Effector memory CD4-positive, alpha-beta T cell (primary cell): ENCODE results near the gene SBF2.

Experiments used
- DNase-seq, 3 donors: peaks; one replicate each; pipeline ENCODE4 v3.0.0-alpha.2; 2020
- H3K27ac ChIP-seq: 2 replicates; pipeline ENCODE4 v1.7.0; 2013; ENCODE audit warnings: mild to moderate bottlenecking, low read length, moderate library complexity; ENCODE audit not compliant: insufficient read depth, poor library complexity, severe bottlenecking
- H3K27me3 ChIP-seq: replicated peaks from 2 replicates; pipeline ENCODE4 v1.7.0; 2013; ENCODE audit warnings: mild to moderate bottlenecking, low read length; ENCODE audit not compliant: insufficient read depth, control insufficient read depth, poor library complexity, severe bottlenecking
- H3K36me3 ChIP-seq: 2 replicates; pipeline ENCODE4 v1.7.0; 2013; ENCODE audit warnings: mild to moderate bottlenecking, low read length, moderate library complexity; ENCODE audit not compliant: control insufficient read depth, insufficient read depth
- H3K4me1 ChIP-seq: 2 replicates; pipeline ENCODE4 v1.7.0; 2013; ENCODE audit warnings: low read length, mild to moderate bottlenecking; ENCODE audit not compliant: control insufficient read depth, insufficient read depth, poor library complexity, severe bottlenecking
- H3K4me3 ChIP-seq: 2 replicates; pipeline ENCODE4 v1.7.0; 2013; ENCODE audit warnings: low read length, low read depth, mild to moderate bottlenecking; ENCODE audit not compliant: insufficient read depth, poor library complexity, severe bottlenecking
- H3K9me3 ChIP-seq: 2 replicates; pipeline ENCODE4 v1.7.0; 2013; ENCODE audit warnings: mild to moderate bottlenecking, low read length, moderate library complexity; ENCODE audit not compliant: control insufficient read depth

SBF2 gene

GRCh38 chr11:10118865-10119264, 175.2 kb downstream of the SBF2 start:
- DNase-seq, result no peak
- no peaks in the 10 kb centered on the region for H3K4me1 ChIP-seq
- no peaks in the 10 kb centered on the region for H3K36me3 ChIP-seq
- no peak overlapping the region for H3K27ac ChIP-seq
- no peak overlapping the region for H3K4me3 ChIP-seq
- H3K27me3 ChIP-seq, result no peaks in the 10 kb centered on the region
- H3K9me3 ChIP-seq, result no peaks in the 10 kb centered on the region

DNA sequence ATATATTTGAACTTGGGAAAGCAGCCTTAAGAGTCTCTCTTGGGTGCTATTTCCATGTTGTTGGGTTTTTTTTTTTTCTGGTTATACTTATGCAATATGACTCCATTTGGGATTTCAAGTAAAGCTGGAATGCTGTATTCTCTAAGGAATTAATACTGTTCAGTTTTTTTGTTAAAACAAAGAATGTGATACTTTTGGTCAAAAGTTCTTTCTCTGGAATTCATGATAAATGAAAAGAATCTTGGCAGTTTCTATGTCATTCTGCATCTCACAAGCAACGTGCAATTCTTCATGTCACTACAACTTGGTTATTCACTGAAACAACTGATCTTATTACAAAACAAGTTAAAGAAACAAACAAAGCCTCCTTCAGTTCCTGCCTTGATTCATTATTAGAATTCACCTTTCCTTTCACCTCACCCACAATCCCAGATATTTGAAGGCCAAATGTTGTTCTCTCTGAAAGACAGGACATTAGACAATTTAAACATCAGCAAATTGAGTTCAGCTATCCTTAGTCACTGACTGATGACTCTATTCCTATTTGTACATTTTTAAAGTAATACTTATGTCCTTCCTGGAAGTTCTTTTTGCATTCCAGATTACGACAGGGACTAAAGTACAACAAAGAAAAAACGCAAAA, 176.2 kb downstream of the SBF2 start:
- no peaks in the 10 kb centered on the region for H3K9me3 ChIP-seq
- H3K4me1 ChIP-seq, result no peaks in the 10 kb centered on the region
- no peak for DNase-seq
- no peaks in the 10 kb centered on the region for H3K36me3 ChIP-seq
- no peak overlapping the region for H3K27ac ChIP-seq
- H3K4me3 ChIP-seq, result no peak overlapping the region
- H3K27me3 ChIP-seq, result no peaks in the 10 kb centered on the region

DNA sequence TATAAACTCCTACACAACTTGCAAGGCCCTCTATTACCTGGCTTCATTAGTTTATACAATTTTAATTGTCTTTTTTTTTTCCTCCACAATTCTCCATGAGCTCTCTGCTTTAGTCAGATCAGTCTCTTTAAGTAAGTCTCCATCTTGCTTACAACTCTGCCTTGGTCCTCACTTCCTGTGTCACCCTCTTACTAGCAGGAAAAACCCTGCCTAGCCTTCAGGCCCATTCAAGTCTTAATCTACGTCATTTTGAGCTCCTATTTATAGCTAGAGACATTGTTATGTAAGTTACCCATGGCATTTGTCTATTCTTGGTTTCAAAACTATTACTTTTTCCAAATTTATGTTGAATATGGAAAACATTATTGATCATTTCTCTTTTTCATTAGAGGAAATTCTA, 177.4 kb downstream of the SBF2 start:
- H3K36me3 ChIP-seq, result no peaks in the 10 kb centered on the region
- no peaks in the 10 kb centered on the region for H3K27me3 ChIP-seq
- H3K27ac ChIP-seq, result no peak overlapping the region
- no peaks in the 10 kb centered on the region for H3K9me3 ChIP-seq
- no peaks in the 10 kb centered on the region for H3K4me1 ChIP-seq
- H3K4me3 ChIP-seq, result no peak overlapping the region
- DNase-seq, result no peak

- Histone ChIP-seq H3K36me3 (no peaks in the 10 kb centered on the region), H3K4me1 (no peaks in the 10 kb centered on the region), H3K9me3 (no peaks in the 10 kb centered on the region), H3K27ac (no peak overlapping the region), H3K4me3 (no peak overlapping the region), H3K27me3 (no peaks in the 10 kb centered on the region)
- no peak for DNase-seq
Observed at GRCh38 chr11:10114593-10115404, 179.2 kb downstream of the SBF2 start.

DNA sequence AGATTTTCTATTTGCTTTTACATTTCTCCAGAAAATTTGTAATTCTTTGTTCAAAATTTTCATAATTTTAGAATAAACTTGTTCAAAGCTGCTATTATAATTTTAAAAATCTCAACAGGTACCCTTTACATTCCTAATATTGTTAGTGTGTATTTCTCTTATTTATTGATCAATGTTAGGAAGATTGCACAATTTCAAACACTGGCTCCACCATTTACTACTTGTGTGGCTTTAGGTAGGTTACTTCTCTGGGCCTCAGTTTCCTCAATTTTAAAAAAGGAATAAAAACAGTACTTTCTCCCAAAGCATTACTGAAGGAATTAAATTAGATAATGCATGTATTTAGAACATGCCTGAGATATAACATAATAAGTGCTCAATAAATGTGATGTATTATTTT, 180.2 kb downstream of the SBF2 start:
- H3K27ac ChIP-seq, result no peak overlapping the region
- H3K4me3 ChIP-seq, result no peak overlapping the region
- no peaks in the 10 kb centered on the region for H3K4me1 ChIP-seq
- no peaks in the 10 kb centered on the region for H3K27me3 ChIP-seq
- no peak for DNase-seq
- H3K9me3 ChIP-seq, result no peaks in the 10 kb centered on the region
- no peaks in the 10 kb centered on the region for H3K36me3 ChIP-seq

- Histone ChIP-seq H3K27ac (no peak overlapping the region), H3K4me1 (no peaks in the 10 kb centered on the region), H3K36me3 (no peaks in the 10 kb centered on the region), H3K4me3 (no peak overlapping the region), H3K9me3 (no peaks in the 10 kb centered on the region), H3K27me3 (no peaks in the 10 kb centered on the region)
- no peak for DNase-seq
Observed at GRCh38 chr11:10109806-10110205, 184.2 kb downstream of the SBF2 start.

GRCh38 chr11:10108915-10109680, 184.9 kb downstream of the SBF2 start:
- Histone ChIP-seq H3K36me3 (no peaks in the 10 kb centered on the region), H3K4me3 (no peak overlapping the region), H3K27ac (no peak overlapping the region), H3K4me1 (no peaks in the 10 kb centered on the region), H3K9me3 (no peaks in the 10 kb centered on the region), H3K27me3 (no peaks in the 10 kb centered on the region)
- DNase-seq, result no peak

GRCh38 chr11:10107497-10107896, 186.5 kb downstream of the SBF2 start:
- H3K9me3 ChIP-seq, result no peaks in the 10 kb centered on the region
- H3K4me1 ChIP-seq, result no peaks in the 10 kb centered on the region
- H3K4me3 ChIP-seq, result no peak overlapping the region
- no peak for DNase-seq
- H3K27me3 ChIP-seq, result no peaks in the 10 kb centered on the region
- no peaks in the 10 kb centered on the region for H3K36me3 ChIP-seq
- H3K27ac ChIP-seq, result no peak overlapping the region

- Histone ChIP-seq H3K4me1 (no peaks in the 10 kb centered on the region), H3K27me3 (no peaks in the 10 kb centered on the region), H3K9me3 (no peaks in the 10 kb centered on the region), H3K4me3 (no peak overlapping the region), H3K27ac (no peak overlapping the region), H3K36me3 (no peaks in the 10 kb centered on the region)
- DNase-seq, result no peak
Observed at GRCh38 chr11:10097615-10098014, 196.4 kb downstream of the SBF2 start.

GRCh38 chr11:10096987-10097386, 197.0 kb downstream of the SBF2 start:
- no peaks in the 10 kb centered on the region for H3K9me3 ChIP-seq
- H3K36me3 ChIP-seq, result no peaks in the 10 kb centered on the region

More at GRCh38 chr11:10096987-10097386, 197.0 kb downstream of the SBF2 start:
- Histone ChIP-seq H3K4me1 (peaks cover under 1% of the 10 kb centered on the region), H3K27ac (no peak overlapping the region), H3K4me3 (no peak overlapping the region), H3K27me3 (no peaks in the 10 kb centered on the region)
- DNase-seq, result no peak
